Measurements from ENCODE around the gene SH2D2A.

Gene SH2D2A

GRCh38 chr1:156822680-156823079, 6.0 kb upstream of the SH2D2A start:
- FAIRE-seq: no peak

GRCh38 chr1:156821801-156822200, 5.2 kb upstream of the SH2D2A start:
- no peak for FAIRE-seq

GRCh38 chr1:156815961-156816422, 656 bp downstream of the SH2D2A start:
- FAIRE-seq: no peak

GRCh38 chr1:156815307-156815826, 1.3 kb downstream of the SH2D2A start:
- FAIRE-seq: no peak

- FAIRE-seq: no peak
These were observed 1.9 kb downstream of the SH2D2A start for GRCh38 chr1:156814571-156815260.

- no peak for FAIRE-seq
These were observed 2.7 kb downstream of the SH2D2A start for GRCh38 chr1:156813750-156814570.

GRCh38 chr1:156813298-156813697, 3.4 kb downstream of the SH2D2A start:
- FAIRE-seq: no peak

GRCh38 chr1:156812293-156812990, 4.2 kb downstream of the SH2D2A start:
- FAIRE-seq: no peak

GRCh38 chr1:156811168-156811567, 5.5 kb downstream of the SH2D2A start:
- FAIRE-seq: no peak

GRCh38 chr1:156809711-156810366, 6.8 kb downstream of the SH2D2A start:
- FAIRE-seq: no peak

GRCh38 chr1:156809281-156809680, 7.4 kb downstream of the SH2D2A start:
- FAIRE-seq: no peak

- FAIRE-seq: no peak
These were observed 8.2 kb downstream of the SH2D2A start for GRCh38 chr1:156808186-156809030.

- no peak for FAIRE-seq
These were observed 9.0 kb downstream of the SH2D2A start for GRCh38 chr1:156807627-156808026.

- FAIRE-seq: no peak
These were observed 9.9 kb downstream of the SH2D2A start for GRCh38 chr1:156806512-156807440.

- FAIRE-seq: no peak
These were observed 10.7 kb downstream of the SH2D2A start for GRCh38 chr1:156805766-156806511.

GRCh38 chr1:156804572-156805243, 11.9 kb downstream of the SH2D2A start:
- FAIRE-seq: no peak

GRCh38 chr1:156804026-156804425, 12.6 kb downstream of the SH2D2A start:
- no peak for FAIRE-seq

- no peak for FAIRE-seq
These were observed 13.4 kb downstream of the SH2D2A start for GRCh38 chr1:156803086-156803851.

Measured in islet of Langerhans (tissue), 1 donor.